ENCODE results near the gene FOXO3.

DNA sequence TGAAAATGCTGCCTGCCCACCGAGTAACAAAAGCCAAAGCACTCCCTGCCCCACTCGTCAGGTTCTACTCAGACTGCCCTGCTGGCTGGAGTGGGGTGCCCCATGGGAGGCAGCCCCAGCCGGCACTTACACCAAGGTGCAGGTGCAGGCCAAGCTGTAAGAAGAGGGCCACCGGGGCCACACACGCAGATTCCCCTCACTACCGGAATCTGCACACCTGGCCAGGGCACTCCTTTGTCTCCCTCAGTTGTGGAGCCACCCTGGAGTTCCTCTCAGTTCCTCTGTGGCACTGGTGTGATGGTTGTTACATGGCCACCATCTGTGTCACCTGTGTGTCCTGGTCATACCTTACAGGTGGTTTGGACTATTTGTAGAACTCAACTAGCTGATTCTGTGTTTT, 112.4 kb downstream of the FOXO3 start:
- TF ChIP-seq, protein P1, sequence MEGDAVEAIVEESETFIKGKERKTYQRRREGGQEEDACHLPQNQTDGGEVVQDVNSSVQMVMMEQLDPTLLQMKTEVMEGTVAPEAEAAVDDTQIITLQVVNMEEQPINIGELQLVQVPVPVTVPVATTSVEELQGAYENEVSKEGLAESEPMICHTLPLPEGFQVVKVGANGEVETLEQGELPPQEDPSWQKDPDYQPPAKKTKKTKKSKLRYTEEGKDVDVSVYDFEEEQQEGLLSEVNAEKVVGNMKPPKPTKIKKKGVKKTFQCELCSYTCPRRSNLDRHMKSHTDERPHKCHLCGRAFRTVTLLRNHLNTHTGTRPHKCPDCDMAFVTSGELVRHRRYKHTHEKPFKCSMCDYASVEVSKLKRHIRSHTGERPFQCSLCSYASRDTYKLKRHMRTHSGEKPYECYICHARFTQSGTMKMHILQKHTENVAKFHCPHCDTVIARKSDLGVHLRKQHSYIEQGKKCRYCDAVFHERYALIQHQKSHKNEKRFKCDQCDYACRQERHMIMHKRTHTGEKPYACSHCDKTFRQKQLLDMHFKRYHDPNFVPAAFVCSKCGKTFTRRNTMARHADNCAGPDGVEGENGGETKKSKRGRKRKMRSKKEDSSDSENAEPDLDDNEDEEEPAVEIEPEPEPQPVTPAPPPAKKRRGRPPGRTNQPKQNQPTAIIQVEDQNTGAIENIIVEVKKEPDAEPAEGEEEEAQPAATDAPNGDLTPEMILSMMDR (IDR thresholded peaks at IDR 0.05) = no peak
- TF ChIP-seq POLR2AphosphoS5 (IDR thresholded peaks at IDR 0.05; ENCODE audit: low read depth, low read length) = no peak
- TF ChIP-seq, protein P2, sequence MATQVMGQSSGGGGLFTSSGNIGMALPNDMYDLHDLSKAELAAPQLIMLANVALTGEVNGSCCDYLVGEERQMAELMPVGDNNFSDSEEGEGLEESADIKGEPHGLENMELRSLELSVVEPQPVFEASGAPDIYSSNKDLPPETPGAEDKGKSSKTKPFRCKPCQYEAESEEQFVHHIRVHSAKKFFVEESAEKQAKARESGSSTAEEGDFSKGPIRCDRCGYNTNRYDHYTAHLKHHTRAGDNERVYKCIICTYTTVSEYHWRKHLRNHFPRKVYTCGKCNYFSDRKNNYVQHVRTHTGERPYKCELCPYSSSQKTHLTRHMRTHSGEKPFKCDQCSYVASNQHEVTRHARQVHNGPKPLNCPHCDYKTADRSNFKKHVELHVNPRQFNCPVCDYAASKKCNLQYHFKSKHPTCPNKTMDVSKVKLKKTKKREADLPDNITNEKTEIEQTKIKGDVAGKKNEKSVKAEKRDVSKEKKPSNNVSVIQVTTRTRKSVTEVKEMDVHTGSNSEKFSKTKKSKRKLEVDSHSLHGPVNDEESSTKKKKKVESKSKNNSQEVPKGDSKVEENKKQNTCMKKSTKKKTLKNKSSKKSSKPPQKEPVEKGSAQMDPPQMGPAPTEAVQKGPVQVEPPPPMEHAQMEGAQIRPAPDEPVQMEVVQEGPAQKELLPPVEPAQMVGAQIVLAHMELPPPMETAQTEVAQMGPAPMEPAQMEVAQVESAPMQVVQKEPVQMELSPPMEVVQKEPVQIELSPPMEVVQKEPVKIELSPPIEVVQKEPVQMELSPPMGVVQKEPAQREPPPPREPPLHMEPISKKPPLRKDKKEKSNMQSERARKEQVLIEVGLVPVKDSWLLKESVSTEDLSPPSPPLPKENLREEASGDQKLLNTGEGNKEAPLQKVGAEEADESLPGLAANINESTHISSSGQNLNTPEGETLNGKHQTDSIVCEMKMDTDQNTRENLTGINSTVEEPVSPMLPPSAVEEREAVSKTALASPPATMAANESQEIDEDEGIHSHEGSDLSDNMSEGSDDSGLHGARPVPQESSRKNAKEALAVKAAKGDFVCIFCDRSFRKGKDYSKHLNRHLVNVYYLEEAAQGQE (IDR thresholded peaks at IDR 0.05; ENCODE audit: insufficient read depth in 1 of 2, low read depth in 2 of 2, low read length in 1 of 2) = no peak
